Diencephalon (tissue), 1 donor: ENCODE measurements around the gene TOB1. TPM values are rescaled to one million over a fixed set of nuclear protein-coding genes. Genes with fewer than 3 reads are reported as not detected.

Source experiments
- total RNA-seq: library from RNA; depleted of rRNA; stranded (reverse); fragments of >200 nt; gene quantifications from one replicate; pipeline ENCODE4 v1.2.3, GENCODE V29; 2014

TOB1 gene, protein sequence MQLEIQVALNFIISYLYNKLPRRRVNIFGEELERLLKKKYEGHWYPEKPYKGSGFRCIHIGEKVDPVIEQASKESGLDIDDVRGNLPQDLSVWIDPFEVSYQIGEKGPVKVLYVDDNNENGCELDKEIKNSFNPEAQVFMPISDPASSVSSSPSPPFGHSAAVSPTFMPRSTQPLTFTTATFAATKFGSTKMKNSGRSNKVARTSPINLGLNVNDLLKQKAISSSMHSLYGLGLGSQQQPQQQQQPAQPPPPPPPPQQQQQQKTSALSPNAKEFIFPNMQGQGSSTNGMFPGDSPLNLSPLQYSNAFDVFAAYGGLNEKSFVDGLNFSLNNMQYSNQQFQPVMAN
- total RNA-seq = 21.0 TPM

DNA sequence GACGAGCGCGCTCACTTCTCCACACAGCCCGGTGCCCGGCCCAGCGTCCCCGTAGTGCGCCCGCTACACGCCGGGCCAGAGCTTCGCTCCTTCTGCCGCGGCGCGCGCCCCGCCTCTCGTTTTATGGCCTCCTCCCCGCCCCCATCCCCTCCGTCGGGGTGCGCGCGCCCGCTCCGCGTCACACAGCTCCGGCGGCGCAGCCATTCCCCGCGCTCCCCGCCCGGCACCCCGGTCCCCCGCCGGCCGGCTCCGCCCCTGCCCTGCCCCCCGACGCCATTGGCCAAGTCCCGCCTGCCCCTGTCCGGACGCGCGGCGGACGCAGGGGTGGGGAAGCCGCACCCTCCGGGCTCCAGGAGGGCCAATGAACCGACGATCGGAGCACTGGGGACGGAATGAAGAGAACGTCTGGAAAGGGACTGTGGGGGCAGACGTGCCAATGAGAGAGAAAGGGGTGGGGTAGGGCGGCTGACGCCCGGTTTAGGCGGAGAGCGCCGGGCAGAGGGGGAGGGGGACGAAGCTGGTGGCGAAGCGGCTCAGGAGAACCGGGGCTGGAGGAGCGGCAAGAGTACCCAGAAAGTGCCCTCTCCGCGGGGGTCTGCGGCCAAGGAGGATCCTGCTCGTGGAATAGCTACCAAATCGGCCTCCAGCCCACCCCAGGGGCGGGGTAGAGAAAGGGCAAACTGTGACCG is at the start of gene TOB1:
TSS of gene TOB1 (minus strand) at position 94 of the 689 bp plus-strand sequence. CDS start 2,337 bp downstream, outside the sequence.

DNA sequence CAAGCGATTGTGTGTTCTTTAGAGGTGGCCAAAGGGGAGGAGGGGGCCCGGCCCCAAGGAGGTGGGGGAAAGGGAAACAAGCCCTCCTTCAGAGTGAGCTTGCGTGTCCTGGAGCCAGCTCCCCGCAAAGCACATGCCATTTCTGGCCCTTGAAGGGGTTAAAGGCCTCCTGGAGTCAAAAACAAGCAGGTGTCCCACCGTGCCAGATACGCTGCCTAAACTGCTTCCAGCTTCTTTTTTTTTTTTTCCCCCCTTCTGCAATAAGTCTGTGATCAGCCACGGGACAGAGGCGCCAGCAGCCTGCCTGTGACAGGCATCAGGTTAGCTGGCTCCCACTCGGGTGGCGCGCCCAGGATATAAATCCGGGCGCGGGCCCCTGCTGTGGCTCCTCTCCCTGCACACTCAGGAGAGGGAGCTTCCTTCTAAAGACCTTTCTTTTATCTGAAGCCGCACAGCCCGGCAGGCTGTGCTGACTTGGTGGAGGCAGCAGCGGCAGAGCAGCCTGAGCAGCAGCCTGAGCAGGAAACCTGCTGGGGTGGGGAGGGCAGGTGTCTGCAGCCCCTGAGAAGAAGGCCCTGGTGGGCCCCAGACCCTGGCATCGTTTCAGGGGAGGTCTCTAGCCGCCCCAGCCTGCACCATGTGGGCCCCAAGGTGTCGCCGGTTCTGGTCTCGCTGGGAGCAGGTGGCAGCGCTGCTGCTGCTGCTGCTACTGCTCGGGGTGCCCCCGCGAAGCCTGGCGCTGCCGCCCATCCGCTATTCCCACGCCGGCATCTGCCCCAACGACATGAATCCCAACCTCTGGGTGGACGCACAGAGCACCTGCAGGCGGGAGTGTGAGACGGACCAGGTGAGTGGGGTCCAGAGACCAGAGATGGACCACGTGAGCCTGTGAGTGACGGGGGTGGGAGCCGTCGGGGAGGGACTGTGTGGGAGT is 30.6 kb downstream of the TOB1 start, which contains the start of gene WFIKKN2:
TSS of gene WFIKKN2 (plus strand) at position 286 of the 934 bp plus-strand sequence. CDS start at position 638, 352 bp downstream.

Other genes starting within 250 kb of the TOB1 start
- 0.46 TPM for gene ABCC3, start 231.5 kb downstream of the TOB1 start, total RNA-seq
- gene ANKRD40, start 158.4 kb downstream of the TOB1 start, total RNA-seq = 30.2 TPM
- 109 TPM for gene LUC7L3, start 146.8 kb downstream of the TOB1 start, total RNA-seq
- gene ANKRD40CL, start 98.8 kb downstream of the TOB1 start, total RNA-seq = not detected
- 14.3 TPM for gene WFIKKN2, start 30.8 kb downstream of the TOB1 start, total RNA-seq